Measurements from ENCODE around the gene TGFBR2. TPM values are rescaled to one million over a fixed set of nuclear protein-coding genes. Genes with fewer than 3 reads are reported as not detected.

TGFBR2 gene
- total and polyA plus RNA-seq, 10 of the 15 experiments (the other 5 are each of a cell fraction or from before 2014, with no cell fraction given): 0.02 to 0.98 (median 0.18) TPM; not detected in 1

DNA sequence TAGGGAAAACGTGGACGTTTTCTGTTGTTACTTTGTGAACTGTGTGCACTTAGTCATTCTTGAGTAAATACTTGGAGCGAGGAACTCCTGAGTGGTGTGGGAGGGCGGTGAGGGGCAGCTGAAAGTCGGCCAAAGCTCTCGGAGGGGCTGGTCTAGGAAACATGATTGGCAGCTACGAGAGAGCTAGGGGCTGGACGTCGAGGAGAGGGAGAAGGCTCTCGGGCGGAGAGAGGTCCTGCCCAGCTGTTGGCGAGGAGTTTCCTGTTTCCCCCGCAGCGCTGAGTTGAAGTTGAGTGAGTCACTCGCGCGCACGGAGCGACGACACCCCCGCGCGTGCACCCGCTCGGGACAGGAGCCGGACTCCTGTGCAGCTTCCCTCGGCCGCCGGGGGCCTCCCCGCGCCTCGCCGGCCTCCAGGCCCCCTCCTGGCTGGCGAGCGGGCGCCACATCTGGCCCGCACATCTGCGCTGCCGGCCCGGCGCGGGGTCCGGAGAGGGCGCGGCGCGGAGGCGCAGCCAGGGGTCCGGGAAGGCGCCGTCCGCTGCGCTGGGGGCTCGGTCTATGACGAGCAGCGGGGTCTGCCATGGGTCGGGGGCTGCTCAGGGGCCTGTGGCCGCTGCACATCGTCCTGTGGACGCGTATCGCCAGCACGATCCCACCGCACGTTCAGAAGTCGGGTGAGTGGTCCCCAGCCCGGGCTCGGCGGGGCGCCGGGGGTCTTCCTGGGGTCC, at the start of gene TGFBR2 (continued):
- TF ChIP-seq, protein P1, sequence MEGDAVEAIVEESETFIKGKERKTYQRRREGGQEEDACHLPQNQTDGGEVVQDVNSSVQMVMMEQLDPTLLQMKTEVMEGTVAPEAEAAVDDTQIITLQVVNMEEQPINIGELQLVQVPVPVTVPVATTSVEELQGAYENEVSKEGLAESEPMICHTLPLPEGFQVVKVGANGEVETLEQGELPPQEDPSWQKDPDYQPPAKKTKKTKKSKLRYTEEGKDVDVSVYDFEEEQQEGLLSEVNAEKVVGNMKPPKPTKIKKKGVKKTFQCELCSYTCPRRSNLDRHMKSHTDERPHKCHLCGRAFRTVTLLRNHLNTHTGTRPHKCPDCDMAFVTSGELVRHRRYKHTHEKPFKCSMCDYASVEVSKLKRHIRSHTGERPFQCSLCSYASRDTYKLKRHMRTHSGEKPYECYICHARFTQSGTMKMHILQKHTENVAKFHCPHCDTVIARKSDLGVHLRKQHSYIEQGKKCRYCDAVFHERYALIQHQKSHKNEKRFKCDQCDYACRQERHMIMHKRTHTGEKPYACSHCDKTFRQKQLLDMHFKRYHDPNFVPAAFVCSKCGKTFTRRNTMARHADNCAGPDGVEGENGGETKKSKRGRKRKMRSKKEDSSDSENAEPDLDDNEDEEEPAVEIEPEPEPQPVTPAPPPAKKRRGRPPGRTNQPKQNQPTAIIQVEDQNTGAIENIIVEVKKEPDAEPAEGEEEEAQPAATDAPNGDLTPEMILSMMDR (IDR thresholded peaks at IDR 0.05 in 2 of 3, conservative IDR thresholded peaks at IDR 0.05 in 1 of 3; ENCODE audit: control insufficient read depth in 2 of 3, extremely low read depth in 1 of 3, insufficient read depth in 1 of 3, low read depth in 3 of 3, low read length in 3 of 3): no peak
- TF ChIP-seq IKZF1 (conservative IDR thresholded peaks at IDR 0.05) (peak; percentile 70), IRF3 (IDR thresholded peaks at IDR 0.05) (no peak), PML (IDR thresholded peaks at IDR 0.05; ENCODE audit: low read length) (no peak), RAD21 (IDR thresholded peaks at IDR 0.05; ENCODE audit: insufficient read depth, low read depth, low read length) (no peak), HCFC1 (IDR thresholded peaks at IDR 0.05; ENCODE audit: low read length) (no peak), BHLHE40 (IDR thresholded peaks at IDR 0.05; ENCODE audit: borderline replicate concordance in 1 of 2, low read depth in 2 of 2, low read length in 1 of 2) (peak in 1 of 2 experiments; percentile 71; a peak in 2 of 4 replicates), MEF2A (IDR thresholded peaks at IDR 0.05; ENCODE audit: insufficient read depth, low read depth, low read length) (no peak), KDM1A (IDR thresholded peaks at IDR 0.05; ENCODE audit: borderline replicate concordance) (no peak), SRF (IDR thresholded peaks at IDR 0.05; ENCODE audit: low read depth in 2 of 2, low read length in 2 of 2) (no peak), SREBF2 (IDR thresholded peaks at IDR 0.05; ENCODE audit: low read length) (no peak), NFYA (IDR thresholded peaks at IDR 0.05; ENCODE audit: borderline replicate concordance, low read depth, low read length) (no peak), LARP7 (IDR thresholded peaks at IDR 0.05) (peak; percentile 90), TCF3 (IDR thresholded peaks at IDR 0.05; ENCODE audit: borderline replicate concordance, insufficient read depth, low read depth, low read length) (no peak), RCOR1 (conservative IDR thresholded peaks at IDR 0.05; ENCODE audit: low read depth, low read length) (no peak), EED (IDR thresholded peaks at IDR 0.05; ENCODE audit: low read depth) (no peak), KLF5 (IDR thresholded peaks at IDR 0.05; ENCODE audit: partially characterized antibody) (no peak), YY1 (IDR thresholded peaks at IDR 0.05; ENCODE audit: low read depth, low read length) (no peak)
- TF ChIP-seq, protein P2, sequence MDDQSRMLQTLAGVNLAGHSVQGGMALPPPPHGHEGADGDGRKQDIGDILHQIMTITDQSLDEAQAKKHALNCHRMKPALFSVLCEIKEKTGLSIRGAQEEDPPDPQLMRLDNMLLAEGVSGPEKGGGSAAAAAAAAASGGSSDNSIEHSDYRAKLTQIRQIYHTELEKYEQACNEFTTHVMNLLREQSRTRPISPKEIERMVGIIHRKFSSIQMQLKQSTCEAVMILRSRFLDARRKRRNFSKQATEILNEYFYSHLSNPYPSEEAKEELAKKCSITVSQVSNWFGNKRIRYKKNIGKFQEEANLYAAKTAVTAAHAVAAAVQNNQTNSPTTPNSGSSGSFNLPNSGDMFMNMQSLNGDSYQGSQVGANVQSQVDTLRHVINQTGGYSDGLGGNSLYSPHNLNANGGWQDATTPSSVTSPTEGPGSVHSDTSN (IDR thresholded peaks at IDR 0.05; ENCODE audit: insufficient replicate concordance, low read depth, low read length): peak; percentile 68
- TF ChIP-seq, protein P3, sequence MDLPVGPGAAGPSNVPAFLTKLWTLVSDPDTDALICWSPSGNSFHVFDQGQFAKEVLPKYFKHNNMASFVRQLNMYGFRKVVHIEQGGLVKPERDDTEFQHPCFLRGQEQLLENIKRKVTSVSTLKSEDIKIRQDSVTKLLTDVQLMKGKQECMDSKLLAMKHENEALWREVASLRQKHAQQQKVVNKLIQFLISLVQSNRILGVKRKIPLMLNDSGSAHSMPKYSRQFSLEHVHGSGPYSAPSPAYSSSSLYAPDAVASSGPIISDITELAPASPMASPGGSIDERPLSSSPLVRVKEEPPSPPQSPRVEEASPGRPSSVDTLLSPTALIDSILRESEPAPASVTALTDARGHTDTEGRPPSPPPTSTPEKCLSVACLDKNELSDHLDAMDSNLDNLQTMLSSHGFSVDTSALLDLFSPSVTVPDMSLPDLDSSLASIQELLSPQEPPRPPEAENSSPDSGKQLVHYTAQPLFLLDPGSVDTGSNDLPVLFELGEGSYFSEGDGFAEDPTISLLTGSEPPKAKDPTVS (IDR thresholded peaks at IDR 0.05; ENCODE audit: low read depth, low read length): no peak
